AG09309 (cell line): ENCODE measurements around the gene GUCA2A.

ENCODE experiments used
- DNase-seq: peaks from one replicate; pipeline ENCODE4 v3.0.0-alpha.2; 2010; ENCODE audit warnings: low read depth
- H3K4me3 ChIP-seq: 2 replicates; pipeline ENCODE4 v1.5.1; 2011; ENCODE audit warnings: mild to moderate bottlenecking, low read depth, low read length, moderate library complexity; ENCODE audit not compliant: control insufficient read depth
- TF ChIP-seq, protein P1 (sequence below): IDR thresholded peaks from 2 replicates; pipeline ENCODE4 v1.5.1; 2011; ENCODE audit warnings: mild to moderate bottlenecking, low read depth, low read length, inconsistent platforms; ENCODE audit not compliant: insufficient read depth, control insufficient read depth; ENCODE audit errors: missing control alignments

GUCA2A gene

DNA sequence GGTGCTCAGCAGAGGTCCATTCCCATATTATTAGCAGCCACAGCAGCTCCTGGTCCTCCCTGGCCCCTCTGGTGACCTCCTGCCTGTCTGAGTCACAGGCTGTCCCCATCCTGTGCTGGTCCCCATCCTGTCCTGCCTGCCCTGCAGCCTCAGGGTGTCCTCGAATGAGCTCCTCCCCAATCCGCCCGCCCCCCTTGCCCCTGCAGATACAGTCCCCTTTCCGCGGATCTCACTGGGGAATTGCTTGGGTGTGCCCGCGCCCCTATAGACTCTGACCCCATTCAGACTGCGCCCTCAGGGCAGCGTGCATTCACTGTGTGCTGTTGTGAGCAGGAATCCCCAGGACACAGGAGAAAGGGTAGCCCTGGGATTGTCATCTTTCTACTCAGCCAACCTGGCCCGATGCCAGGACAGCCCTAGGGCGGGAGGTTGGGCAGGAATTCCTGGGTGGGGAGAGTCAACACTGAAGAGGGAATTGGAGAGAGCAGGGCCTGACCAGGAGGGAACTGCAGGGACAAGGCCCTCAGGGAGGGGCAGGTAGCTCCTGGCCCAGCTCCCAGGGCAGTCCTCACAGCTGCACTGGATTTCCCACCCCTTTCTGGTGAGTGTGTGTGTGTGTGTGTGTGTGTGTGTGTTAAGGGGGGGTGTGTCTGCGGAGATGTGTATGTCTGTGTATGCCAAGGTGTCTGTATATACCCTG lies 1.1 kb upstream of the GUCA2A start:
- DNase-seq = no peak
- TF ChIP-seq, protein P1, sequence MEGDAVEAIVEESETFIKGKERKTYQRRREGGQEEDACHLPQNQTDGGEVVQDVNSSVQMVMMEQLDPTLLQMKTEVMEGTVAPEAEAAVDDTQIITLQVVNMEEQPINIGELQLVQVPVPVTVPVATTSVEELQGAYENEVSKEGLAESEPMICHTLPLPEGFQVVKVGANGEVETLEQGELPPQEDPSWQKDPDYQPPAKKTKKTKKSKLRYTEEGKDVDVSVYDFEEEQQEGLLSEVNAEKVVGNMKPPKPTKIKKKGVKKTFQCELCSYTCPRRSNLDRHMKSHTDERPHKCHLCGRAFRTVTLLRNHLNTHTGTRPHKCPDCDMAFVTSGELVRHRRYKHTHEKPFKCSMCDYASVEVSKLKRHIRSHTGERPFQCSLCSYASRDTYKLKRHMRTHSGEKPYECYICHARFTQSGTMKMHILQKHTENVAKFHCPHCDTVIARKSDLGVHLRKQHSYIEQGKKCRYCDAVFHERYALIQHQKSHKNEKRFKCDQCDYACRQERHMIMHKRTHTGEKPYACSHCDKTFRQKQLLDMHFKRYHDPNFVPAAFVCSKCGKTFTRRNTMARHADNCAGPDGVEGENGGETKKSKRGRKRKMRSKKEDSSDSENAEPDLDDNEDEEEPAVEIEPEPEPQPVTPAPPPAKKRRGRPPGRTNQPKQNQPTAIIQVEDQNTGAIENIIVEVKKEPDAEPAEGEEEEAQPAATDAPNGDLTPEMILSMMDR = no peak
- no peak overlapping the region for H3K4me3 ChIP-seq

- DNase-seq = no peak
- H3K4me3 ChIP-seq = no peak overlapping the region
- TF ChIP-seq, protein P1 = no peak
Measured at GRCh38 chr1:42163536-42164503, 725 bp downstream of the GUCA2A start.

DNA sequence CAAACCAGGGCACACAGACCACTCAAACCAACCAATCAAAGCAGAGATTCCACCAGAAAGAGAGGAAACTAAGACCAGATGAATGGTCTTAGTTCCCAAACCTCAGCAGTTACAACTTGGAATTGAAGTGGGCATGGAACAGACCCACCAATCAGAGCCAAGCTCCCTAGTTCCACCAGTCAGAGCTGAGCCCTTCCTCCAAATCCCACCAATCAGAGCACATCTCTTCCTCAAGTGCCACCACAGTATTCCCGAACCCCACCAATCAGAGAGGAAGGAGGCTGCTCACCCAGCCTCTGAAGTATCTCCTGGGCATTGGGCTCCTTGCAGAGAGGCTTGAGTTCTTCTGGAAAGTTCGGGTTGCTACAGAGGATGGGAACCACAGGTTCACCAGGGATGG lies 1.4 kb downstream of the GUCA2A start:
- no peak for DNase-seq
- TF ChIP-seq, protein P1 = no peak
- H3K4me3 ChIP-seq = no peak overlapping the region

DNA sequence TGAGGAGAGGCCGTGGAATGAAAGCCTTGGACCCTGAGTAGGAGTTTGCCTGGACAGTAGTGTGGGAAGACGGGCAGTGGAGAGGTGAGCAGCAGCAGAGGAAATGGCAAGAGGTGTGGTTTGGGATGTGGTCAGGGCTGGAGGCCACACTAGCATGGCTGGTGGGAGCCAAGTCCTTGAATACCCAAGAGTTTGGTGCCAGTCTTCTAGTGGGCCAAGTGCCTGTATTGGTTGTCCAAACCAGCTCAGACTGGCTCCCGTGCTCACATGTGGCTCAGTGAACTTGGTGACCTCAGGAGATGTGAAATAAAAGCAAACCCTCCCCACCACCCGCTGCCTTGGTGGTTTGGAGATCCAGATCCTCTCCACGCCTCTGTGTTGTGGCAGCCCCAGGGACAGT lies 2.4 kb downstream of the GUCA2A start:
- H3K4me3 ChIP-seq = no peak overlapping the region
- TF ChIP-seq, protein P1 = no peak
- DNase-seq = no peak

- no peak overlapping the region for H3K4me3 ChIP-seq
- TF ChIP-seq, protein P1 = no peak
- DNase-seq = no peak
Measured at GRCh38 chr1:42158189-42158588, 6.4 kb downstream of the GUCA2A start.

DNA sequence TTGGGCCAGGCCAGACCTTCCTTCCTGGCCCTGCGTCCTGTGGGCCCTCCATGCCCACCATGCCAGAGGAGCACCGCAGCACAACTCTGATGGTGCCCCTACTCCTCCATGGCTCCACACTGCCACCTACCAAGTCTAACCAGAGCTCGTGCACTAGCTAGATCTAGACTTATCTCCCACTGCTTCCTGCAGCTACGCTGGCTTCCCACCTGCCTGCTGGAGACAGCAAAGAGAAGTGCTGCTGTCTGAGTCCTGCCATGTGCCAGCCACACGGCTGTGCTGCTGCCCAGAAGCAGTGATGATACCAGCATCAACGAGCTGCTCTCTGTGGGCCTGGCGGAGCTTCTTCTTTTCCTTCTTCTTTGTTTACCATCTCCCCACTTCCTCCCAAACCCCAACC lies 6.9 kb downstream of the GUCA2A start:
- DNase-seq = no peak
- H3K4me3 ChIP-seq = no peak overlapping the region
- TF ChIP-seq, protein P1 = no peak
